Hypothalamus (tissue), 51 donors: ENCODE results near the gene ALKBH1.
"Not testable (repeated sequence)": the region's sequence is repeated elsewhere in the genome, so short reads cannot be mapped to it uniquely, and the experiment has no call there.

Source experiments
- DNase-seq, 51 donors: peaks; one replicate each; lab custom pipeline; 2025; lab: John Stamatoyannopoulos, UW

The ALKBH1 gene

GRCh38 chr14:77681196-77682157 lies 26.3 kb downstream of the ALKBH1 start:
- peak in 1 of 51 donors; percentile 15 for DNase-seq

GRCh38 chr14:77674931-77675330 lies 32.9 kb downstream of the ALKBH1 start:
- DNase-seq: no peak

- no peak for DNase-seq
Measured at GRCh38 chr14:77673193-77673592, 34.6 kb downstream of the ALKBH1 start.

- no peak for DNase-seq
Measured at GRCh38 chr14:77667331-77667730, 40.5 kb downstream of the ALKBH1 start.

- DNase-seq: no peak
Measured at GRCh38 chr14:77663293-77663692, 44.5 kb downstream of the ALKBH1 start.

GRCh38 chr14:77661562-77661961 lies 46.3 kb downstream of the ALKBH1 start:
- DNase-seq: not testable (repeated sequence)

- DNase-seq: peak in 16 of 51 donors; percentile 2 to 57 (median 19)
Measured at GRCh38 chr14:77660754-77661153, 47.1 kb downstream of the ALKBH1 start.

- DNase-seq: no peak
Measured at GRCh38 chr14:77659831-77660230, 48.0 kb downstream of the ALKBH1 start.

GRCh38 chr14:77657280-77657679 lies 50.5 kb downstream of the ALKBH1 start:
- no peak for DNase-seq

- peak in 3 of 51 donors; percentile 3 to 34 (median 4) for DNase-seq
Measured at GRCh38 chr14:77654001-77654441, 53.8 kb downstream of the ALKBH1 start.

- no peak for DNase-seq
Measured at GRCh38 chr14:77649326-77649725, 58.5 kb downstream of the ALKBH1 start.

GRCh38 chr14:77648520-77649200 lies 59.2 kb downstream of the ALKBH1 start:
- DNase-seq: no peak

- DNase-seq: no peak
Measured at GRCh38 chr14:77647853-77648252, 60.0 kb downstream of the ALKBH1 start.

GRCh38 chr14:77646907-77647306 lies 60.9 kb downstream of the ALKBH1 start:
- no peak for DNase-seq

GRCh38 chr14:77645520-77646230 lies 62.1 kb downstream of the ALKBH1 start:
- no peak for DNase-seq

- DNase-seq: no peak
Measured at GRCh38 chr14:77642407-77642806, 65.4 kb downstream of the ALKBH1 start.

- peak in 44 of 51 donors; percentile 14 to 81 (median 40) for DNase-seq
Measured at GRCh38 chr14:77641534-77642341, 66.1 kb downstream of the ALKBH1 start.

- peak in 1 of 51 donors; percentile 3 for DNase-seq
Measured at GRCh38 chr14:77640756-77641533, 66.9 kb downstream of the ALKBH1 start.

- no peak for DNase-seq
Measured at GRCh38 chr14:77638771-77639171, 69.1 kb downstream of the ALKBH1 start.
